GM04503 (cell line): ENCODE data around the gene PCGF1.

Experiments
- DNase-seq: peaks from one replicate; pipeline ENCODE4 v3.0.0-alpha.2; 2012; ENCODE audit warnings: low read depth

PCGF1 gene

GRCh38 chr2:74536166-74536950 lies 28.9 kb upstream of the PCGF1 start:
- DNase-seq, result no peak

GRCh38 chr2:74535440-74535965 lies 28.0 kb upstream of the PCGF1 start:
- DNase-seq, result no peak

- no peak for DNase-seq
Measured at GRCh38 chr2:74534411-74534810, 26.9 kb upstream of the PCGF1 start.

GRCh38 chr2:74533464-74533863 lies 26.0 kb upstream of the PCGF1 start:
- no peak for DNase-seq

- DNase-seq, result no peak
Measured at GRCh38 chr2:74532222-74532621, 24.7 kb upstream of the PCGF1 start.

- no peak for DNase-seq
Measured at GRCh38 chr2:74531666-74532065, 24.2 kb upstream of the PCGF1 start.

- no peak for DNase-seq
Measured at GRCh38 chr2:74530239-74531187, 23.0 kb upstream of the PCGF1 start.

- peak; percentile 97 for DNase-seq
Measured at GRCh38 chr2:74529357-74530238, 22.1 kb upstream of the PCGF1 start, which contains the start of the genes AUP1 and HTRA2. TSS of gene AUP1 (minus strand) at chr2:74529706. CDS start at chr2:74529629, 77 bp downstream. TSS of gene HTRA2 (plus strand) at chr2:74529933. CDS start at chr2:74530007, 74 bp downstream.

- DNase-seq, result no peak
Measured at GRCh38 chr2:74528600-74529356, 21.3 kb upstream of the PCGF1 start.

- no peak for DNase-seq
Measured at GRCh38 chr2:74527741-74528140, 20.2 kb upstream of the PCGF1 start.

GRCh38 chr2:74526649-74527230 lies 19.2 kb upstream of the PCGF1 start:
- no peak for DNase-seq

GRCh38 chr2:74525717-74526648 lies 18.5 kb upstream of the PCGF1 start, which contains the start of gene DQX1:
TSS of gene DQX1 (minus strand) at chr2:74526231. CDS start at chr2:74525729, 502 bp downstream.
- no peak for DNase-seq

- no peak for DNase-seq
Measured at GRCh38 chr2:74524955-74525716, 17.6 kb upstream of the PCGF1 start.

GRCh38 chr2:74524005-74524404 lies 16.5 kb upstream of the PCGF1 start:
- DNase-seq, result no peak

GRCh38 chr2:74522516-74522915 lies 15.0 kb upstream of the PCGF1 start:
- no peak for DNase-seq

- DNase-seq, result no peak
Measured at GRCh38 chr2:74516650-74517049, 9.2 kb upstream of the PCGF1 start.

GRCh38 chr2:74515981-74516633 lies 8.6 kb upstream of the PCGF1 start:
- DNase-seq, result no peak
